GM12873 (cell line): ENCODE results near the gene GPD1L.

ENCODE experiments used
- CTCF ChIP-seq: IDR thresholded peaks from 2 replicates; pipeline ENCODE4 v1.5.1; 2012; ENCODE audit warnings: low read depth, mild to moderate bottlenecking, moderate library complexity, low read length, control low read depth; ENCODE audit not compliant: insufficient read depth; ENCODE audit errors: missing control alignments

The GPD1L gene

GRCh38 chr3:32106929-32107362 lies 526 bp downstream of the GPD1L start:
- TF ChIP-seq CTCF, result no peak

GRCh38 chr3:32109256-32109655 lies 2.8 kb downstream of the GPD1L start:
- no peak for TF ChIP-seq CTCF

GRCh38 chr3:32110233-32110760 lies 3.9 kb downstream of the GPD1L start:
- no peak for TF ChIP-seq CTCF

- TF ChIP-seq CTCF, result no peak
Observed at GRCh38 chr3:32111560-32111959, 5.1 kb downstream of the GPD1L start.

- TF ChIP-seq CTCF, result no peak
Observed at GRCh38 chr3:32113566-32113965, 7.1 kb downstream of the GPD1L start.

- no peak for TF ChIP-seq CTCF
Observed at GRCh38 chr3:32113981-32114545, 7.6 kb downstream of the GPD1L start.

GRCh38 chr3:32117320-32117719 lies 10.9 kb downstream of the GPD1L start:
- TF ChIP-seq CTCF, result no peak
